22Rv1 (cell line): ENCODE measurements around the gene MARK4.

Source experiments
- ZFX ChIP-seq: fragments of 450-650 bp; IDR thresholded peaks from 2 replicates; pipeline ENCODE4 v1.6.1; 2017; ENCODE audit warnings: antibody characterized with exemption, borderline replicate concordance
- TF ChIP-seq, protein P1 (sequence below): fragments of 450-650 bp; IDR thresholded peaks from 2 replicates; pipeline ENCODE4 v1.5.1; 2017; ENCODE audit warnings: mild to moderate bottlenecking

DNA sequence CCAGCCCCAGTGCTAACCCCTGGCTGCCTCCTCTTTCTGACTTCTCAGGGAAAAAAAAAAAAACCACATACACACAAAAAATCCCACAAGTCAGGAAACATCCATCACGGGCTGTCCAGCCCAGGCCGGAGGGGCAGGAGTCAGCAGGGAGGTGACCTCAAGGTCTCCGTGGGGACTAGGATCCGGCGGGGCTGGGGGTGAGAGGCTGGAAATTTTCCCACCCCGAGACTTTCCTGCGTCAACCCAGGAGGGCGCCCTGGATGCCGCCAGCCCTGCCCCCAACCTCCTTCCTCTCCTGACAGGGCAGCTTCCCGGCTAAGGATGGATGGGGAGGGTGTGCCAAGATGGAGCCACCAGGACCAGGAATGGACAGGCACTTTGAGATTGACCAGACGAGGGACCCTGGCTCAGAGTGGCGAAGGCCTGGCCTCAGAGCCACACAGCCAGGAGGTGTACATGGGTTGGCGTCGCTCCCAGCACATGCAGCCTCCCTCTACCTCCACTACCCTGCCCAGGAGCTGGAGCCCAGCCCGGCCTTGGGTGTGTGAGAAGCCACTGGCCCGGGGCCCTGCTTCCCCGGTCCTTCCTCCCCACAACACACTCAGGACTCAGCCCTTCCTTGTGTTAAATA is 39.2 kb upstream of the MARK4 start:
- TF ChIP-seq, protein P1, sequence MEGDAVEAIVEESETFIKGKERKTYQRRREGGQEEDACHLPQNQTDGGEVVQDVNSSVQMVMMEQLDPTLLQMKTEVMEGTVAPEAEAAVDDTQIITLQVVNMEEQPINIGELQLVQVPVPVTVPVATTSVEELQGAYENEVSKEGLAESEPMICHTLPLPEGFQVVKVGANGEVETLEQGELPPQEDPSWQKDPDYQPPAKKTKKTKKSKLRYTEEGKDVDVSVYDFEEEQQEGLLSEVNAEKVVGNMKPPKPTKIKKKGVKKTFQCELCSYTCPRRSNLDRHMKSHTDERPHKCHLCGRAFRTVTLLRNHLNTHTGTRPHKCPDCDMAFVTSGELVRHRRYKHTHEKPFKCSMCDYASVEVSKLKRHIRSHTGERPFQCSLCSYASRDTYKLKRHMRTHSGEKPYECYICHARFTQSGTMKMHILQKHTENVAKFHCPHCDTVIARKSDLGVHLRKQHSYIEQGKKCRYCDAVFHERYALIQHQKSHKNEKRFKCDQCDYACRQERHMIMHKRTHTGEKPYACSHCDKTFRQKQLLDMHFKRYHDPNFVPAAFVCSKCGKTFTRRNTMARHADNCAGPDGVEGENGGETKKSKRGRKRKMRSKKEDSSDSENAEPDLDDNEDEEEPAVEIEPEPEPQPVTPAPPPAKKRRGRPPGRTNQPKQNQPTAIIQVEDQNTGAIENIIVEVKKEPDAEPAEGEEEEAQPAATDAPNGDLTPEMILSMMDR, result no peak
- TF ChIP-seq ZFX, result no peak
